GM10248 (cell line): Measurements from ENCODE around the gene KAZN.

ENCODE experiments used
- CTCF ChIA-PET: fragments of 300-600 bp; sonication (Branson Sonifier 250); formaldehyde crosslinking; extraction: SDS; loops from one replicate; lab custom pipeline; 2021; ENCODE audit warnings: antibody characterized with exemption; lab: Yijun Ruan, JAX
- POLR2A ChIA-PET: fragments of 350-650 bp; sonication (Branson Sonifier 250); formaldehyde crosslinking; extraction: SDS; loops from one replicate; lab custom pipeline; 2020; ENCODE audit warnings: antibody characterized with exemption; lab: Yijun Ruan, JAX
- DNase-seq: peaks from one replicate; pipeline ENCODE4 v3.0.0; 2012; ENCODE audit errors: extremely low spot score
- CTCF ChIP-seq: IDR thresholded peaks from 2 replicates; pipeline ENCODE4 v1.5.1; 2012; ENCODE audit warnings: mild to moderate bottlenecking, low read depth; ENCODE audit errors: extremely low read depth, missing control alignments, control extremely low read depth

KAZN gene

GRCh38 chr1:15081102-15081501 lies 482.6 kb downstream of the KAZN start:
- DNase-seq, result no peak
- POLR2A ChIA-PET, result no interaction called here
- no peak for TF ChIP-seq CTCF
- CTCF ChIA-PET, result no interaction called here

GRCh38 chr1:15083578-15083977 lies 485.1 kb downstream of the KAZN start:
- CTCF ChIA-PET, result no interaction called here
- no peak for DNase-seq
- no peak for TF ChIP-seq CTCF
- POLR2A ChIA-PET, result no interaction called here

- ChIA-PET POLR2A (no interaction called here), CTCF (no interaction called here)
- DNase-seq, result no peak
- no peak for TF ChIP-seq CTCF
Observed at GRCh38 chr1:15088281-15088971, 489.9 kb downstream of the KAZN start.

- no peak for DNase-seq
- no peak for TF ChIP-seq CTCF
- CTCF ChIA-PET, result interaction anchor here (1.2 kb wide), 1 partner anchor 11 kb away, joined by 3 read pairs; no protein-coding TSS in a partner anchor
- POLR2A ChIA-PET, result no interaction called here
Observed at GRCh38 chr1:15089258-15089992, 490.9 kb downstream of the KAZN start.

- POLR2A ChIA-PET, result no interaction called here
- no peak for DNase-seq
- CTCF ChIA-PET, result interaction anchor here (1.2 kb wide), 1 partner anchor 10 kb away, joined by 3 read pairs; no protein-coding TSS in a partner anchor
- TF ChIP-seq CTCF, result no peak
Observed at GRCh38 chr1:15090373-15090772, 491.9 kb downstream of the KAZN start.

- no peak for DNase-seq
- no peak for TF ChIP-seq CTCF
- ChIA-PET CTCF (no interaction called here), POLR2A (no interaction called here)
Observed at GRCh38 chr1:15094056-15094455, 495.6 kb downstream of the KAZN start.
